ENCODE measurements around the gene CETP. TPM values are rescaled to one million over a fixed set of nuclear protein-coding genes. Genes with fewer than 3 reads are reported as not detected.
"Not testable (repeated sequence)": the region's sequence is repeated elsewhere in the genome, so short reads cannot be mapped to it uniquely, and the experiment has no call there.

Gene CETP
- polyA plus RNA-seq, 3 donors = 10.2 to 11.9 (median 11.7) TPM

DNA sequence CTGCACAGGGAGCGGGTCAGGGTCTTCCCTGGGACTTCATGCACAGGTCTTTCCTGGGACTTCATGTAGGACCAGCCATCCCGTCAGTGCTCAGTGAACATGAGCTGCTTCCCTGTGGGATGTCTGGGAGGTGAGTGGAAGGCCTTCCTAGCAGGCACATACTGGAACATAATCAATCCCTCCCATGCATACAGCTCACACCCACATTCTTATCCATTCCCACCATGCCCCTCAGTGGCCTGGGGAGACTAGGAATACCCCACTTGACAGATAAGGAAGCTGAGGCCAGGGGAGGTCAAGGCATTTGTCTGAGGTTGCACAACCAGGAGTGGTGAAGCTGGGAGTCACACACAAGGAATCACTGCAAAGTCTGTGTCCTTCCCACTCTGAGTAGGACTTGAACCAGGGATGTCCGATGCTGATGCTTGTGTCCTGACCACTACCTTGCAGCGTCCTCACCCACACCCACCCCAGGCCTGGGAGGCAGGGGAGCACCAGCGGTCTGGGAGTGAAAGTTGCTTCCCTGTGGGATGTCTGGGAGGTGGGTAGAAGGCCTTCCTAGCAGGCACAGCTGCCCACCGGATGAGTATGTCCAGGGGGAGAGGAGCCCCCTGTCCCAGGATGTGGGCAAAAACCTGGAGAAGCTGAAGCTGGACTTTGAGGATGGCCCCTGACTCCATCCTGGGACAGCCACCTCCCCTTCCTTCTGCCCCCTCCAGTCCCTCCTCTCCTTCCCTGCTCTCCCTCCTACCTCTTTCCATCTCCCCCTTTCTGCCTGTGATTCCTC is 26.6 kb downstream of the CETP start:
- no peak for DNase-seq (ENCODE audit: extremely low read depth in 1 of 11, low read depth in 9 of 11, low spot score in 4 of 11)

DNA sequence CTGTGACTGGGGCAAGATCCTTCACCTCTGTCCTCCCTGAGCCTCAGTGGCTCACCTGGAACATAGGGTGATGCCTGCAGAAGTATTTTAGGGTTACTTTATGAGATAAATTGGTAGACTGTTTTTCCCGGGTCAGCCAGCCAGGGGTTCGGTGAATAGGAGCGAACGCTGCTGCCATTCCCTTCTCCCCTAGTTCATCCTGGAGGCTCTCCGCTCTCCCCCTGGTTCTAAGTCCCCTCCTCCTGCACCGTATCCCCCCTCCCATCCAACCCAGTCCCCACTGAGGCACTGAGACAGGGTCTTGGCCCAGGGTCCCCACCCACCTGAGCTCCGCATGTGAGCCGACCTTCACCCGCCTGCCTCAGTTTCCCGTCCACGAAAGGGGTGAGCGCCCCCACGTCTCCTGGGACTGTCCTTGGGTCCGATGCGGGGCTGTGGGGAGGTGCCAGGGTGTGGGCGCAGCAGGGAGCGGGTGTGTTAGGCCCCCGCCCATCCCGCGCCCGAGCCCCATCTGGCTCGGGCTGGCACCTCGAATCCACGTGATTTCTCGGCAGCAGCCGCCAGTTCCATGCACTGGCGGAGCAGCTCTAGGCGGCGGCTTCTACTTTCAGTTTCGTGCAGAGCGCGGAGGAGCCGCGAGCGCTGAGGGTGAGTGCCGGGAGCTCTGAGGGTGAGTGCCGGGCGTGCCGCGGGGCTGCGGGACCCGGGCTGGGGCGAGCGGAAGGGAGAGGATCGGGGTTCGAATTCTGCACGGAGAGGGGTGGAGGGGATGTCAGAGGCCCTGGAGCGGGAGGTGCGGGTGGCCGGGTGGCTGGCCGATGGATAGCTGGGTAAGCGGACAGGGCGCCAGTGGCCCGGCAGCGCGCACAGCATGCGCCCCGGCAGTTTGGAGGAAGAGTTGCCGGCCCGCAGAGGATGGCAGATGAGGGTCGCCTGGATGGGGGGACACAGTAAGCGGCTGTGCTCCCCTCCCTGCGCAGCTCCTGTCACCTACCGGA is 27.5 kb downstream of the CETP start, which contains the start of gene NLRC5:
Gene NLRC5 (plus strand): TSS at position 610 of the 998 bp plus-strand sequence. CDS start 31,156 bp downstream, outside the sequence.
- DNase-seq (ENCODE audit: extremely low read depth in 1 of 11, low read depth in 9 of 11, low spot score in 4 of 11) = peak; percentile 41 to 68 (median 64)

DNA sequence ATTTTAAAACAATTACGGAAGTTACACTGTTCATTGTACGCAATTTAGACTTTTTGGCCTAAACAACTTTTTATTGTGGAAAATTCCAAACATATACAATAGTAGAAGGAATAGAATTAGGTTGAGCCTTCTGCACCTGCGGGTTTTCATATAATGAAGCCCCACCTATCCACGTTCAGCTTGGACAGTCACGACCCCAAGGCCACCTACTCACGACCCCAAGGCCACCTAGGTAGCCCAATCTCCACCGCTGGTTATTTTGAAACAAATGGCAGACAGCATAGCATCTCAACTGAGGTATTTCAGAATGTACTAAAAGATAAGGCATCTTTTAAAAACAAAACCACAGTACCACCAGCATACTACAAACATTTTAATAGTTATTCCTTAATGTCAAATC is 28.2 kb downstream of the CETP start:
- DNase-seq (ENCODE audit: extremely low read depth in 1 of 11, low read depth in 9 of 11, low spot score in 4 of 11) = no peak

DNA sequence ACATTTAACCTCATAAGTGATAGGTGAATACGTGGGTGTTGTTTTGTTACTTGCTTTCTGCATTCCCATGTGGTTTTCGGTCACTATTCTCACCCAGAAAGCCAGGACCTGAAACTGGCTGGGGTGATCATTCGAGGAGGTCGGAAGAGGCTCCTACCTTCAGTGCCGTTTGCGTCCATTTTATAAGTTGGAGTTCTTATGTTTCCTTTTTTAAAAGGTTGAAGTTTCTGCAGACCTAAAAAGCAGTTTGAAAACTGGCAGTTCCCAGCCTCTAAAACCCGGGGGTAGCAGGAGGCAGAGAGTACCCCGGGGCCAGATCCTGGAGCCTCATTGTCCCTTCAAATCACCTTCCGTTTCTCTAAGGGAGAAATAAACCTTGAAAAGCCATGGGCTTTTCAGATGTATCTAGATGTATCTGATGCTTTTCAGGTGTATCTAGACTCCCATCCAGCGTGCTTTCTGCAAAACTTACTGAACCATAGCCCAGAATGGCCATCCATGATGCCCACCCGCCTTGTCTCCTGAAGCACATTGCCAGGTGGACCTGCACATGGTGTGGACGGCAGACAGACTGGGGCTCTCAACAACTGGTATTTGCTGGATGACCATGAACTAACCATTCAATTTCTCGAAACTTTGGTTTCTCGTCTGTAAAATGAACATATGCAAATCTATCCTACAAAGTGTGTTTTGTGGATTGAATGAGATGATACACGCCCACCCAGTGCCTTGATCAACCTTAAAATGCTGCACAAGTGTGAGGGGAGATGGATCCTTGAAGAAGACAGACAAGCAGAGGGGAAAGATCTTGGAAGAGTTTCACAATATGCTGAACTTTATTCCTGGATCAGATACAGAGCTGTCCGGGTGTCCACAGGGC is 28.9 kb downstream of the CETP start:
- DNase-seq (ENCODE audit: extremely low read depth in 1 of 11, low read depth in 9 of 11, low spot score in 4 of 11) = no peak

DNA sequence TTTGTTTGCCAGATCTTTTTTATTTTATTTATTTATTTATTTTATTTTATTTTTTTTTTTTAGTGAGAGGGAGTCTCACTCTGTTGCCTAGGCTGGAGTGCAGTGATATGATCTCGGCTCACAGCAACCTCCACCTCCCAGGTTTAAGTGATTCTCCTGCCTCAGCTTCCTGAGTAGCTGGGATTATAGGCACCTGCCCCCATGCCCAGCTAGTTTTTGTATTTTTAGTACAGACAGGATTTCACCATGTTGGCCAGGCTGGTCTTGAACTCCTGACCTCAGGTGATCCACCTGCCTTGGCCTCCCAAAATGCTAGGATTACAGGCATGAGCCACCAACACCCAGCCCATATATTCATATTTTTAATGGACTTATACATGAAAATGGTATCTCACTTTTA is 30.7 kb downstream of the CETP start:
- not testable (repeated sequence) for DNase-seq (ENCODE audit: extremely low read depth in 1 of 11, low read depth in 9 of 11, low spot score in 4 of 11)

DNA sequence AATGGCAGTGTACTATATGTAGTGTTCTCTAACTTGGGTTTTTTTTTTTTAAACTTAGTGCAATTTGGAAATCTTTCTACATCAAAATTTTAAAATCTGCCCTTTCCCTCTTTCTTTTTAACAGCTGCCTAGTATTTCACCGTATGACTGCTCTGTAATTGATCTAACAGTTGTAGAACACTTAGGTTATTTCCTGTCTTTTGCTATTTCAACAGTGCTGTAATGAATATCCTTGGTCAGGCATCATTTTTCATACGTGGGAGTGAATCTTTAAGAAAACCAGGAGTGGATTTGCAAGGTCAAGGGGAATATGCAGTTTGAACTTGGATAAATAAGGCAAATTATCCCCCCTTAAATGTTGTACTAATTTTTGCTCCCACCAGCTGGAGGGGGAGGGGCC is 31.5 kb downstream of the CETP start:
- DNase-seq (ENCODE audit: extremely low read depth in 1 of 11, low read depth in 9 of 11, low spot score in 4 of 11) = no peak

DNA sequence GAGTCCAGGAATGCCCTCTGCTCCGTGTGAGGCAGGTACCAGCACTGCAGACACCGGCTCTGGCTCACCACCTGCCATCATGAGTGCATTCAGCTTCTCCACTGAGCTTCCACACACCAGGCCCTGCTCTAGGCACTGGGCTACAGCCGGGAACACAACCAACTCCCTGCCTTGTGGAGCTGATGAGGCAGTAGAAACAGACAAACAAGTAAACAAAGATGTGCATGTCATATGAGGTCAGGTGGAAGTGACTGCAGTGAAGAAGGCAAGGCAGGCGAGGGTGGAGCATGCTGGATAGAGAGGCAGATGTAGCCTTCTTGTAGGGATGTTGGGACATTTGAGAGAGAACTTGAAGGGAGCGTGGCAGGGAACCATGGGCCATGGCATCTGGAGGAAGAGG is 32.6 kb downstream of the CETP start:
- DNase-seq (ENCODE audit: extremely low read depth in 1 of 11, low read depth in 9 of 11, low spot score in 4 of 11) = no peak

DNA sequence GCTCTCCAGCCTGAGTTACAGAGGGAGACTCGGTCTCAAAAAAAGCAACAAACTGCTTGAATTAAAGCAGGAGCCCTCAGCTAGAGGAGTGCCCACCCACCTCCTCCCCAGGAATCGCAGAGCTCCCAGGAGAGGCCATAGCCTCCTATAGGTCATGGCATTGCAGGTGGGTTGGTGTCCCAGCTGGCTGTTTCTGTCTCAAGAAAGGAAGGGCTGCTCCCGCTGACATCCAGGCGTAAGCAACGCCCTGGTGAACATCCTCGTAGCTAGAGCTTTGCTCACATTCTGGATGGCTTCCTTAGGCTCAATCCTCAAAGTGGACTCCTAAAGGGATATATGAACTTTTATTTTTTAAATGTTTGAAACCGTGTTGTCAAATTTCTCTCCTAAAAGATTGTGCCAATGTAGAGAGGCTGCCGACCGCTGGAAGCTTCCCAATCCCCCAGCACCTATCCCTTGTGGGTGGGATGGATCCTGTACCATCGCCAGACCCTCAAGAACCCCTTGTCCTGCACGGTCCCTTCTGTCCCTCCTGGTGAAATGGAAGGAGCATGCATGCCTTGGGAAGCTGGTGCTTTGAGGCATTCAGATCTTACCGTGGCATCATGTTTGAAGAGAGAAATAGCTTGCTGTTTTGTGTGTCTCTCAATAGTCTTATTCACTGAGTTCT is 33.5 kb downstream of the CETP start:
- no peak for DNase-seq (ENCODE audit: extremely low read depth in 1 of 11, low read depth in 9 of 11, low spot score in 4 of 11)

DNA sequence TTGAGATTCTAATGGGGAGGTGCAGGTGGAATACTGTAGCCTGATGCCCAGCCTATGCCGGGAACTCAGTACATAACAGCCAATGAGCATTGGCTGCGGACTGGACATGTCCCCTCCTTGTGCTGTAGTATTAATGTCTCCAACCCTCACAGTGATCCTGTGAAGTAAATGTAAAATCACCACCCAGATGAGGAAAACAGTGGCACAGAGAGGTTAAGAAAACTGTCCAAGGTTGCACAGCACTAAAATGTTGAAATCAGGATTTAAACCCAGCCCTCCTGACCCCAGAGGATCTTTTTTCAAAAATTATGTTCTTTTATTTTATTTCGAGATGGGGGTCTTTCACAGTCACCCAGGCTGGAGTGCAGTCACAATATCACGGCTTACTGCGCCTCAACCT is 35.5 kb downstream of the CETP start:
- no peak for DNase-seq (ENCODE audit: extremely low read depth in 1 of 11, low read depth in 9 of 11, low spot score in 4 of 11)

DNA sequence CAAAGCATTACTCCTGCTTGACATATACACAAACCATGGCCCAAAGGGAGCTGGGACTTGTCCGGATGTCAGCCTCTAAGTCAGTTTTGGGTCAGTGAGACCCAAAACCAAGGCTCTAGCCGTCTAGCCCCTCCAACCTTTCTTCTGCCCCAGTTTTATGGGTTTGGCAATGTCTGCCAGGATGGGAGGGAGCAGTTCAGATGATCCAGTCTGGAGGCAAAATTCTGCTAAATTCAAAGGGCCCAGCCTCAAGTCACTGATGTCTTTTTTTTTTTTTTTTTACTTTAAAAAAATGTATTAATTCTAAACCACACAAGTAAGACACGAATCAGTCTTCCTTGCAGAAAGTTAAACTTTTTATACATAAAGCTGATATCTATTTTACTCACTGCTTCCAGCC is 36.2 kb downstream of the CETP start:
- no peak for DNase-seq (ENCODE audit: extremely low read depth in 1 of 11, low read depth in 9 of 11, low spot score in 4 of 11)

DNA sequence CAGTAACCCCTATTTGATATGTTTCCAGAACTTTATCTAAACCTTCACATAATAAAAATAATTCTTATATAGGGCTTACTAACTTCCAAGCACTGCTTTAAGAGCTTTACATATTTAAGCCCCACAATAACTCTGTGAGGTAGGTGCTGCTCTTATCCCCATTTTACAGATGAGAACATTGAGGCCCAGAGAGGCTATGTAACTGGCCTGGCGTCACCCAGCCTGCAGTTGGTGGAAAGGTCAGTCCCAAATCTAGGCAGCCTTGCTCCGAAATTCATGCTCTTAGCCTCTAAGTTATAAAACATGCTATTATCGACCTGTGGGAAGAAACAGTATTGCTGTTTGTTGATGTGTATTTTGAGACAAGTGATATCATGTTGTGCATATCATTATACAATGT is 36.6 kb downstream of the CETP start:
- DNase-seq (ENCODE audit: extremely low read depth in 1 of 11, low read depth in 9 of 11, low spot score in 4 of 11) = no peak

DNA sequence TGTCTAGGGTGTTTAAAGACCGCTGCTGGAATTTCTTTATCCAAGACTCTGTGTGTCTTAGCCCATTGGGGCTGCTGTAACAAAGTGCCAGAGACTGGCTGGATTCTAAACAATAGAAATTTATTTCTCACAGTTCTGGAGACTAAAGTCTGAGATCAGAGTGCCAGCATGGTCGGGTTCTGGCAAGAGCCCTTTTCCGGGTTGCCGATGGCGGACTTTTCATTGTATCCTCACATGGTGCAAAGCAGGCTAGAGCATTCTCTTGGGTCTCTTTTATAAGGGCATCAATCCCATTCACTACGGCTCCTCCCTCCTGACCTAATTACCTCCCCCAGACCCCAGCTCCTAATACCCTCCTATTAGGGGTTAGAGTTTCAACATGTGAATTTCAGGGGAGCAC is 37.1 kb downstream of the CETP start:
- no peak for DNase-seq (ENCODE audit: extremely low read depth in 1 of 11, low read depth in 9 of 11, low spot score in 4 of 11)

DNA sequence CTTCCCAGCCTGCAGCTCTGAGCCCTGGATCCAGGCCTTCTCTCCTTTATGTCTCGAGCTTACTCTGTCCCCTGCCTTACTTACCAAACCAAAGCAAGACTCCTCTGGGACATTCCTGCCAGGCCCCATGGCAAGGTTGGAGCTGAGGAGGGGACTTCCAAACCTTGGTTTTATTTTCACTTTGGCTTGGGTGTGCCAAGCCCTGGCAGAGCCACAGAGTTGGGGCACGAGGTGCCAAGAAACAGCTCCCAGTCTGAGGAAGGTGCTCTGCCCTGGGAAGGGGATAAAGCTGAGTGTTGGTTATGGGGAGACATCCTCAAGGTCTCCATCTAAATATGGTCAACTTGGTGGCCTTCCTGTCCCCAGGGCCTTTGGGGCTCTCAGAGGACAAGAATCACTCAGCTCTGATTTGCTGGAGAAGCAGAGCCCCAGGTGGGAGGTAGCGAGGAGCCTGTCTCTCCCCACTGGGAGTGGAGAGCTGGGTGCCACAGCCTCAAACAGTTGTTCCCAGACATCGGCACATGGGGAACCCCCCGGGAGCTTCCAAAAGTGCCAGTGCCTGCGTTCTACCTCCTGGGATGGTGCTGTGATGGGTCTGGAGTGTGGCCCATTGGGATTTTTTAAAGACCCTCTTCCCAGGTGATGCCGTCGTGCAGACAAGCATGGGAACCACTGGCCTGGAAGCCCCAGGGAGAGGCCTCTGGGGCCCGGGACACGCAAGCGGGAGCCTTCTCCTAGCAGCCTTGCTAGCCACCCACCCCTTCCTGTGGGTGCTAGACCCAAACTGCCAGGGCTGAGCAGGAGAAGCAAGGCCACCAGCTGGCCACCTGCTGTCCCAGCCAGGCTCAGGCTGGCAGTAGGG is 37.9 kb downstream of the CETP start:
- no peak for DNase-seq (ENCODE audit: extremely low read depth in 1 of 11, low read depth in 9 of 11, low spot score in 4 of 11)

DNA sequence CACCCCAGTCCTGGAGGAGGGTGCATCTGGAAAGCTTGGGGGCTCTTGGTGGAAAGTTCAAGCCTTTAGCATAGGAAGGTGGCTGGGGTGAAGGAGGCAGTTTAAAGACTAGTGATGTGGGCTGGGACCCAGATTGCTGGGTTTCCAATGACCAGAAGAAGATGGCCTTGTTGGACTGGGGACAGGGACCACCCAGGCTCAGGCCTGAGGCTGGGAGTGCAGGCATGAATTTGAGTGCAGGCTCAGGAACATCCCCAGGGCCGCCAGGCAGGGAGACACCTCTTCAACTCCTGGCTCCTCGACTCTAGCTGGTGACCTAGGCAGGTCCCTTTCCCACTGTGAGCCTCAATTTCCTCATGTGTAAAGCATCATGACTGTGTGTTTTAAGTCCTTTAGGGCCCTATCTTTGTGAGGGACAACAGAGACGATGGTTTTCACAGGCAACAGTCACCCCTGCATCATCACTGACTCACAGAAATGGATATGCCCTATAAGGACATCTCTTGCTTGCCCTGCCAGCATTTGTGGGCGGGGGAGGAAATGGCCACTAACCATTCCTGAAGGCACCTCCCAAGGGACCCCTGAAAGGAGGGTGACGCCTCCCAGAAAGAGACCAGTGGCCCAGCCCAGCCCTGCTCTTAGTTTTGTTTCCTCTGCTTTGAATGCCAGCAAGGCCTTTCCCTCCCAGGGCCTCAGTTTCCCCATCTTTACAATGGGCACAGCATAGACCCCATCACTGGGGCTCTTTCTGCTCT is 38.7 kb downstream of the CETP start:
- DNase-seq (ENCODE audit: extremely low read depth in 1 of 11, low read depth in 9 of 11, low spot score in 4 of 11) = no peak

DNA sequence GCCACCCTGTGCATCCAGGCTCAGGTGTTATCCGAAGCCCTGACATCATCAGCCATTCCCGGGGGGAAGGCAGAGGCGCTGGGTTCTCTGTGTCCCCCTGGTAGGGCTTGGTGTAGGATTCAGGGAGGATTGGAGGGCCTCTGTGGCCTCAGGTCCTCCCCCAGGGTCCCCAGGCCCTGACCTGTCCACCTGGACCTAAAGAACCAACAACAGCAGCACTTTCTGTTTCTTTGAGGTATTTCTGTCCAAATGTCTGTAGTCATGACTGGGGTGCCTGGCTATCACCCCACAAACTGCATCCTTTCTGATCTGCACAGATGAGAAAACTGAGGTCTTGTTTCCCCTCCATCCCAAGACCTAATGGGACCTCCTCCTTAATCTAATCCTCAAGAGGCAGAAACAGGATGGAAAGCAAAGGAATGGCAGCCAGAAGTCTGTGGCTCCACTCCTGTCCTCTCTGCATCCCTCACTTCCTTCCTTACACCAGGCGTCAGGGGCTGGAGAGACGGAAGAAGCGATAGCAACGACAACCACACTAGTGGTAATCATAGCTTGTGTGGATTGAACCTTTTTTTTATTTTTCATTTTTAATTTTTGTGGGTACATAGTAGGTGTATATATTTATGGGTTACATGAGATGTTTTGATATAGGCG is 39.4 kb downstream of the CETP start:
- DNase-seq (ENCODE audit: extremely low read depth in 1 of 11, low read depth in 9 of 11, low spot score in 4 of 11) = no peak

Data from renal cortex interstitium (tissue), 11 donors.